Choroid plexus epithelial cell (primary cell): ENCODE measurements around the gene NFKB1.
A peak's percentile ranks its signal among the peaks of the same experiment; 100 is the strongest.

Experiments used
- DNase-seq: peaks from one replicate; pipeline ENCODE4 v3.0.0-alpha.2; 2010; ENCODE audit warnings: low read depth
- H3K4me3 ChIP-seq: 2 replicates; pipeline ENCODE4 v1.5.1; 2011; ENCODE audit warnings: low read depth, mild to moderate bottlenecking, control low read depth, low read length, moderate library complexity
- CTCF ChIP-seq: conservative IDR thresholded peaks from 2 replicates; pipeline ENCODE4 v1.5.1; 2011; ENCODE audit warnings: low read depth, mild to moderate bottlenecking, control low read depth, inconsistent platforms, low read length, moderate library complexity

Gene NFKB1

GRCh38 chr4:102506523-102506922 is 5.4 kb downstream of the NFKB1 start:
- no peak overlapping the region for H3K4me3 ChIP-seq
- TF ChIP-seq CTCF, result no peak
- DNase-seq, result no peak

GRCh38 chr4:102511830-102512605 is 10.9 kb downstream of the NFKB1 start:
- no peak overlapping the region for H3K4me3 ChIP-seq
- TF ChIP-seq CTCF, result no peak
- DNase-seq, result no peak

GRCh38 chr4:102514298-102514964 is 13.3 kb downstream of the NFKB1 start:
- TF ChIP-seq CTCF, result no peak
- no peak for DNase-seq
- H3K4me3 ChIP-seq, result no peak overlapping the region

GRCh38 chr4:102517753-102518152 is 16.6 kb downstream of the NFKB1 start:
- H3K4me3 ChIP-seq, result no peak overlapping the region
- peak; percentile 66 for DNase-seq
- no peak for TF ChIP-seq CTCF

GRCh38 chr4:102518703-102519131 is 17.6 kb downstream of the NFKB1 start:
- no peak overlapping the region for H3K4me3 ChIP-seq
- TF ChIP-seq CTCF, result no peak
- peak; percentile 75 for DNase-seq

- DNase-seq, result no peak
- H3K4me3 ChIP-seq, result no peak overlapping the region
- TF ChIP-seq CTCF, result no peak
These were observed 18.8 kb downstream of the NFKB1 start for GRCh38 chr4:102519925-102520324.
